ENCODE results near the gene THNSL1.

The THNSL1 gene

GRCh38 chr10:25068152-25069058 lies 52.0 kb downstream of the THNSL1 start (continued):
- TF ChIP-seq BCL11B (tag by site-specific recombination; IDR thresholded peaks at IDR 0.05; ENCODE audit: low read depth), result no peak
- TF ChIP-seq ZNF555 (tag by site-specific recombination; conservative IDR thresholded peaks at IDR 0.05), result no peak
- no peak for TF ChIP-seq ZNF416 (tag by site-specific recombination; IDR thresholded peaks at IDR 0.05)
- no peak for TF ChIP-seq PRDM10 (tag by site-specific recombination; IDR thresholded peaks at IDR 0.05)
- TF ChIP-seq ZNF544 (tag by site-specific recombination; IDR thresholded peaks at IDR 0.05), result no peak
- TF ChIP-seq ZNF645 (tag by site-specific recombination; IDR thresholded peaks at IDR 0.05), result no peak
- no peak for TF ChIP-seq ZNF560 (tag by site-specific recombination; IDR thresholded peaks at IDR 0.05; ENCODE audit: borderline replicate concordance)
- TF ChIP-seq GLIS2 (tag by site-specific recombination; IDR thresholded peaks at IDR 0.05), result no peak
- TF ChIP-seq ZNF398 (tag by site-specific recombination; IDR thresholded peaks at IDR 0.05), result peak; percentile 51; the same call in 1 of the 2 replicates
- no peak for TF ChIP-seq ZNF311 (tag by site-specific recombination; IDR thresholded peaks at IDR 0.05; ENCODE audit: borderline replicate concordance)
- no peak for TF ChIP-seq RBAK (tag by site-specific recombination; IDR thresholded peaks at IDR 0.05)
- no peak for TF ChIP-seq TCF7L2 (IDR thresholded peaks at IDR 0.05; ENCODE audit: borderline replicate concordance, low read depth, low read length)
- TF ChIP-seq ZBTB1 (tag by site-specific recombination; IDR thresholded peaks at IDR 0.05), result no peak
- TF ChIP-seq ZNF24 (tag by site-specific recombination; IDR thresholded peaks at IDR 0.05), result 0 out of 2 replicates have a peak, but pooled peaks have one; percentile 58
- no peak for TF ChIP-seq ZBTB8A (tag by site-specific recombination; IDR thresholded peaks at IDR 0.05)
- TF ChIP-seq ZNF707 (tag by site-specific recombination; IDR thresholded peaks at IDR 0.05), result no peak
- peak; percentile 83 for TF ChIP-seq ZNF366 (tag by site-specific recombination; conservative IDR thresholded peaks at IDR 0.05)
- no peak for TF ChIP-seq ZNF350 (tag by site-specific recombination; IDR thresholded peaks at IDR 0.05)
- no peak for TF ChIP-seq ZNF423 (tag by site-specific recombination; IDR thresholded peaks at IDR 0.05)
- no peak for TF ChIP-seq ZNF670 (tag by site-specific recombination; IDR thresholded peaks at IDR 0.05; ENCODE audit: low read depth)
- TF ChIP-seq ZNF623 (tag by site-specific recombination; IDR thresholded peaks at IDR 0.05), result no peak
- no peak for TF ChIP-seq ZNF837 (tag by site-specific recombination; IDR thresholded peaks at IDR 0.05)
- no peak for TF ChIP-seq ZBTB11 (tag by site-specific recombination; conservative IDR thresholded peaks at IDR 0.05; ENCODE audit: low read depth)
- no peak for TF ChIP-seq GLIS1 (tag by site-specific recombination; IDR thresholded peaks at IDR 0.05)
- no peak for TF ChIP-seq MYNN (tag by site-specific recombination; IDR thresholded peaks at IDR 0.05; ENCODE audit: borderline replicate concordance)
- TF ChIP-seq ZXDB (tag by site-specific recombination; IDR thresholded peaks at IDR 0.05), result no peak
- TF ChIP-seq ZNF530 (tag by site-specific recombination; IDR thresholded peaks at IDR 0.05; ENCODE audit: low read depth), result no peak
- TF ChIP-seq KLF8 (tag by site-specific recombination; IDR thresholded peaks at IDR 0.05), result no peak
- TF ChIP-seq ZNF175 (tag by site-specific recombination; IDR thresholded peaks at IDR 0.05), result no peak
- no peak for TF ChIP-seq ZNF155 (tag by site-specific recombination; IDR thresholded peaks at IDR 0.05)
- TF ChIP-seq ZNF23 (tag by site-specific recombination; IDR thresholded peaks at IDR 0.05; ENCODE audit: borderline replicate concordance), result no peak
